Subcutaneous abdominal adipose tissue (tissue), 5 donors: Measurements from ENCODE around the gene NIN.

Experiments used
- H3K27ac ChIP-seq: one replicate; pipeline ENCODE4 v1.7.0; 2013; ENCODE audit warnings: low read depth, mild to moderate bottlenecking, inconsistent platforms, low read length, moderate library complexity
- H3K27me3 ChIP-seq, 5 donors: one replicate each; pipeline ENCODE4 v1.7.0; 2013; ENCODE audit warnings: low read length in 5 of 5, inconsistent platforms in 1 of 5; ENCODE audit not compliant: control insufficient read depth in 5 of 5, insufficient read depth in 4 of 5
- H3K36me3 ChIP-seq, 5 donors: one replicate each; pipeline ENCODE4 v1.7.0; 2013; ENCODE audit warnings: low read length in 5 of 5; ENCODE audit not compliant: control insufficient read depth in 5 of 5, insufficient read depth in 5 of 5
- H3K4me1 ChIP-seq, 5 donors: one replicate each; pipeline ENCODE4 v1.7.0; 2013; ENCODE audit warnings: low read length in 5 of 5, mild to moderate bottlenecking in 3 of 5, moderate library complexity in 1 of 5; ENCODE audit not compliant: control insufficient read depth in 5 of 5, insufficient read depth in 5 of 5
- H3K4me3 ChIP-seq, 5 donors: one replicate each; pipeline ENCODE4 v1.7.0; 2013; ENCODE audit warnings: low read length in 5 of 5, low read depth in 1 of 5
- H3K9ac ChIP-seq, 5 donors: one replicate each; pipeline ENCODE4 v1.7.0; 2013; ENCODE audit warnings: low read length in 5 of 5, mild to moderate bottlenecking in 4 of 5, moderate library complexity in 3 of 5
- H3K9me3 ChIP-seq, 5 donors: one replicate each; pipeline ENCODE4 v1.7.0; 2013; ENCODE audit warnings: low read length in 5 of 5; ENCODE audit not compliant: control insufficient read depth in 5 of 5
- donor health status: healthy.
- donor health status: healthy.
- donor health status: healthy.
- donor health status: healthy.
- donor health status: healthy.

Gene NIN

DNA sequence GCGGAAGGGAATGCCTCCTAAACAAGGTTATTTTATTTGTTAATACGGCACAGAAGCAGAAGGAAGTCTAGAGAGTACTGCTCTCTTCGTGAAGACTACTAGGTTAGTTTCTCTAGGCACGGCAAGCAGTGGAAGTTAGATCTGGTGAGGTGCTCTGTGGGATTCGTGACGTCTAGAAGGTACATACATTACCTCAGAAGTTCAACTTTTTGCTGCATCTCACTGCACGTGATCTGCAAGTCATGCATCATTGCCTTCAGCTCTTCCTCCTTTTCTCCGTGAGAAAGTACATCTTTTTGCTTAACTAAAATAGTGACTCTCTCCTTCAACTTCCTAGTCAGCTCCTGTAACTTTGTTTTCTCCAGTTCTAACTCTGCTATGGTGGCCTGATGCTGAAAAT is 74.7 kb downstream of the NIN start:
- H3K36me3 ChIP-seq: peaks cover 10 to 60% (median 39%) of the 10 kb centered on the region in 5 donors
- H3K9me3 ChIP-seq: no peaks in the 10 kb centered on the region

DNA sequence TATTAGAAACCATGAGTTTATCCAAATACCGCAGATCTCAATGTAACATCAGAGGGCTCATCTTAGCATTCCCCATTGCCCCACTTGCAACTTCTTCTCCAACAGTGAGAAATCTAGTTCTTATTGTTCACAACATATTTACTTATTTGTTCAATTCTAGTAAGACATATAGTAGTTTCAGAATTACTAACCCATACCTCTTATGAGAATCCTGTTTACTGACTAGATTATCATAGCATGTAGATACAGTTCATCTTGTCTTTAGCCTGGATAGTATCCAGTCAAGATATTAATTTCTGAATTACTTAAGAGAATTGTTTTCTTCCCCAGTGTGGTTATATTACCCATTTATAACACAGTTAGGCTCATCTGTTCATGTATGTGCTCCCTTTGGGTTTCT is 80.6 kb downstream of the NIN start:
- H3K4me3 ChIP-seq: no peak overlapping the region
- no peak overlapping the region for H3K9ac ChIP-seq
- no peaks in the 10 kb centered on the region for H3K9me3 ChIP-seq
- H3K27ac ChIP-seq: no peak overlapping the region
- no peaks in the 10 kb centered on the region for H3K27me3 ChIP-seq
- peaks cover 0 to 6% (median 0%) of the 10 kb centered on the region in 5 donors for H3K4me1 ChIP-seq
- peaks cover 14 to 57% (median 28%) of the 10 kb centered on the region in 5 donors for H3K36me3 ChIP-seq

More for the DNA sequence above, 74.7 kb downstream of the NIN start:
- H3K27me3 ChIP-seq: no peaks in the 10 kb centered on the region
- no peak overlapping the region for H3K27ac ChIP-seq
- no peak overlapping the region for H3K4me3 ChIP-seq
- H3K4me1 ChIP-seq: peaks cover 0 to 15% (median 13%) of the 10 kb centered on the region in 5 donors
- no peak overlapping the region for H3K9ac ChIP-seq

DNA sequence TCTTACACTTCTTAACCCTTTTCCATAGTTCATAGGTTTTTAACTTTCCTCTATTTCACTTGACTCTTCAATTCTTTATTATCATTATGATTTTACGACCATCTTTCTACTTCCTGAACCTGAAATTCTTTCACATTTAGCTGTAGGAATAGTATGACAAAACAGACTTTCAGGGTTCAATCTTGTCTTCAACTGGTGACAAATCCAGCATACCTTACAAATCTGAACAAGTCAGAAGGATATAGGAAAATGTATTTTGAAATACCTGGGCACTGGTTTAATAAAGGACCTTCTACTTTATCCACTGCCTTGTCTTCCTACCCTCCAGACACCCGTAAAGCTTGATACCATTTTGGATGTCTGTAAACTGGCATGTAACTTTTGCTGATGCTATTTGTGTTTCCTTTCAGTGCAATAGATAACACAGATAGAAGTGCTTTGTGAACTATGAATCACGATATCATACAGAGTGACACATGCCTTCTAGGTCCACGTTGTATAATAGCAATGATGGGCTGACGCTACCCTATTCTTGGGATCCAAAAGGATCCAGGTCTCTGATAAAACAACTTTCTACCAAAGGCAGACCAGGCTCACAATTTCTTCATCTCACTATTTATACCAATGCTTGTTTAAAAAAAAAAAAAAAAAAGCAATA is 85.4 kb downstream of the NIN start:
- Histone ChIP-seq H3K4me3 (no peak overlapping the region), H3K36me3 (peaks cover 15 to 63% (median 22%) of the 10 kb centered on the region in 5 donors), H3K9ac (no peak overlapping the region), H3K4me1 (peaks cover 0 to 11% (median 0%) of the 10 kb centered on the region in 5 donors), H3K9me3 (no peaks in the 10 kb centered on the region), H3K27ac (no peak overlapping the region), H3K27me3 (no peaks in the 10 kb centered on the region)

DNA sequence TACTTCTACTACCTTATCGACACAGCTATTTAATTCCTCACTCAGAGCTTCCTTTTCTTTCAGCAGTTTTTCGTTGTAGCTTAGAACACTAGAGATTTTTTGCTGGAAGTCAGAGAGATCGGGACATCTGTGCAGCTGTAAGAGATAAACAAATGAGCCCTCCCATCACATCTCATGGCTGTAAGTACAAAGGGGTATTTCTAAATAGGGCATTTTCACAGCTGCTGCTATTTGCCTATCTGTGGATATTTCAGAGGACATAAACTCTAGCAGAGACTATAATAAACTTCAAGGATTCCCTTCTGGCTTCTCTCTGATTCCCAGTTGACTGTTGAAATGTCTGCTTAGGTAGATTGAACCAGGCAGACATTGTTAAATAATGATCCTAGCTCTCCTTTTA is 86.7 kb downstream of the NIN start:
- Histone ChIP-seq H3K4me1 (peaks cover 0 to 11% (median 5%) of the 10 kb centered on the region in 5 donors), H3K27me3 (no peaks in the 10 kb centered on the region), H3K27ac (no peak overlapping the region), H3K36me3 (peaks cover 16 to 61% (median 23%) of the 10 kb centered on the region in 5 donors), H3K9ac (no peak overlapping the region), H3K9me3 (no peaks in the 10 kb centered on the region), H3K4me3 (no peak overlapping the region)

DNA sequence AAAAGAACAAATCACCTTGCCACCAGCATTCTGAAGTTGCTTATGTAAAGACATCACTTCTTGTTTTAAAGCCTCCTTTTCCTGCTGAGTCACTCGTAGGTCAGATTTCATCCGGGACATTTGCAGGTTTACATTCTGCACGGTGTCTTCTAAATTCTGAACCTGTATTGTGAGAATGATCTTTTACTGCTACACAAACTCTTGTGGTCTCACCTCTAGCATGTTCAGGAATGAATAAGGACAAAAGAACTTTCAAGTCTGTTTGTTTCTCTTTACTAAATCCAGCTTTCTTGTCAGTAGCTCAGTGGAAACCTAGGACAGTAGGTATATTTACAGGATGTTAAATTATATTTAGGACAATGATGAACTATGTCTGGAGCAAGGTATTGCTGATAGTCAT is 89.4 kb downstream of the NIN start:
- Histone ChIP-seq H3K36me3 (peaks cover 20 to 68% (median 34%) of the 10 kb centered on the region in 5 donors), H3K27me3 (no peaks in the 10 kb centered on the region), H3K4me1 (peaks cover 0 to 11% (median 5%) of the 10 kb centered on the region in 5 donors), H3K27ac (no peak overlapping the region), H3K9me3 (no peaks in the 10 kb centered on the region), H3K4me3 (no peak overlapping the region), H3K9ac (no peak overlapping the region)

DNA sequence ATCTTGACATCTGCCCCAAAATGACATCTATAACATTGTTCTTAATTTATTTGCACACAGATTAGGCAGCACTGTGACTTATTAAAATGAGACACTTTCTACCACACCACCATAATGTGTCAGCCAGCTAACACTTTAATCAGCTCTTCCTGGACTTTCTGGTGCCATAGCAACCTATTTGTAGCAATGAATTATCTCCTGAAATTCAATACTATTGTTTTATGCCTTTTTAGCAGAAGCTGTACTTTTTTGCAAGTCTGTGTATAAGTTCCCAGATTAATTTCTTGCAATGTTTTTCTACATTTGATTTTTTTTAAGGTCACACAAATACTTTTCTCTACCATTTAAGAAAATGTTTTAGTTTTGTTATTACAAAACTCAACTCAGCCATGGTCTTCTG is 90.1 kb downstream of the NIN start:
- Histone ChIP-seq H3K9me3 (no peaks in the 10 kb centered on the region), H3K9ac (no peak overlapping the region), H3K27ac (no peak overlapping the region), H3K4me1 (peaks cover 0 to 11% (median 5%) of the 10 kb centered on the region in 5 donors), H3K36me3 (peaks cover 18 to 61% (median 34%) of the 10 kb centered on the region in 5 donors), H3K4me3 (no peak overlapping the region), H3K27me3 (no peaks in the 10 kb centered on the region)

DNA sequence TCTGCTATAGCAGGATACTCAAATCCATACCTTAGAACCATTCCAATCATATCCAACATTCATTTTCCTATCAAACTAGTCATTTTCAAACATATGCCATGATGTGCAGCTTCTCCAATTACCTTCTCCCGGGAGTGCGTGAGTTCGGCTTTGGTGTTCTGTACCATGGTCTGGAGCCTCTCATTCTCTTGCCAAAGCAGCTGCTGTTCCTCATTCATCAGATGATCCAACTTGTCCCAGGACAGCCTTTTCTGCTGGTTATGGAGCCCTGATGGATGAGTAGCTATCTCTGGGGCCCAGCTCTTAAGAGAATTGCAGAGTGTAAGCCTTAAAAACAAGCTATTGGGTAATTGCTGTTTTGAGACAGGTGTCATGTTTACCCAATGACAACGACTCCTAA is 91.8 kb downstream of the NIN start:
- Histone ChIP-seq H3K9me3 (no peaks in the 10 kb centered on the region), H3K4me1 (peaks cover 0 to 12% (median 5%) of the 10 kb centered on the region in 5 donors), H3K27ac (peak overlapping the region; percentile 58), H3K36me3 (peaks cover 20 to 53% (median 37%) of the 10 kb centered on the region in 5 donors), H3K4me3 (no peak overlapping the region), H3K9ac (no peak overlapping the region), H3K27me3 (no peaks in the 10 kb centered on the region)

DNA sequence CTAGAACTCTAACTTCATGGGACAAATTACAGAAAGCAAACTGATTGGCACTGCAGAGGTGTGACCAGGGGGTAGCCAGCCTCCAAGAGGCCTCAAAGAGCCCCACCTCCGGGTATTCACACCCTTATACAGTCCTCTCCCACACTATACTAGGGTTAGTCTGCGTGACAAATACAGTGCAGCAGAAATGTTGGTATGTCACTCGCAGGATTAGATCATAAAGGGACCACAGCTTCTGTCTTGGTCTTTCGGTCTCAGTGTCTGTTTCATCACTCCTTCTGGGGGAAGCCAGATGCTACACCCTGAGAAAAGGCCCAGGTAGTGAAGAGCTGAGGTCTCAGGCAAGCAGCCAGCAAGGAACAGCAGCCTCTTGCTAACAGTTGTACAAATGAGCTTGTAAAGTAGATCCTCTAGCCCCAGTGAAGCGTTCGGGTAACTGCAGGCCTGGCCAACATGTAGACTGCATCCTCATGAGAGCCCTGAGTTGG is 94.0 kb downstream of the NIN start:
- no peak overlapping the region for H3K9ac ChIP-seq
- no peak overlapping the region for H3K4me3 ChIP-seq
- H3K9me3 ChIP-seq: no peaks in the 10 kb centered on the region
- H3K27ac ChIP-seq: no peak overlapping the region
- no peaks in the 10 kb centered on the region for H3K27me3 ChIP-seq
- peaks cover 16 to 48% (median 36%) of the 10 kb centered on the region in 5 donors for H3K36me3 ChIP-seq
- peaks cover 0 to 12% (median 0%) of the 10 kb centered on the region in 5 donors for H3K4me1 ChIP-seq

DNA sequence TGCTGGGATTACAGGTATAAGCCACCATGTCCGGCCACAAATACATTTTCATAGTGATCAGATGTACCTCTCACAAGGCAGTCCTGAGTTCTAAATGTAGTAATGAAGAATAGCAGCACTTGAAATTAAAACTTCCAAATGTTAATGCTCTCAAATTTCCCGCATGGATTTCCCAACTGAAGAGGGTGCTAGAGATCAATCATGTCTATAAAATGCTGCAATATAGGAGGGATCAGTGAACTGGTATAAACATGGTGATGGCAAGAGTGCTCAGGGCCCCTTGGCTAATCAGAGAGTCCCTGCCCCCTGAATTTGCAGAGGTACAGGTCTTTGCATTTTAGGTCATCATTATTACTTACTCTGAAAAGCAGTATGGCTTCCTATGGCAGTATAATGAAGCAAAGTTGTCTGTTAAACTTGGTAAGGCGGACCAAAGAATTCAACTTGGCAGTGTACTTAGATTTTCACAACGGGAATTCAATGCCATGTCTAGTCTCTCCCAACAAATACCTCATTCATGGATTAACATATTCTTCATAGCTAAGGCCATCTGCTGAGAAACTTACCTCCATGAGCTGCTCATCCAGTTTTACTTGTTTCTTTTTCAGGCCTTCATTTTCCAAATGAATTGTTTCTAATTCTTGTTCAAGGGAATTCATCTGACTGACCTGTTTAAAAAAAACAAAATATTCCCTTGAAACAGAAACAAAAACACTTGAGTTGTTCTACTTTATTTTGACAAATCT is 95.8 kb downstream of the NIN start:
- Histone ChIP-seq H3K9me3 (no peaks in the 10 kb centered on the region), H3K27ac (no peak overlapping the region), H3K27me3 (no peaks in the 10 kb centered on the region), H3K36me3 (peaks cover 14 to 51% (median 37%) of the 10 kb centered on the region in 5 donors), H3K9ac (no peak overlapping the region), H3K4me3 (no peak overlapping the region), H3K4me1 (peaks cover 0 to 12% (median 0%) of the 10 kb centered on the region in 5 donors)

DNA sequence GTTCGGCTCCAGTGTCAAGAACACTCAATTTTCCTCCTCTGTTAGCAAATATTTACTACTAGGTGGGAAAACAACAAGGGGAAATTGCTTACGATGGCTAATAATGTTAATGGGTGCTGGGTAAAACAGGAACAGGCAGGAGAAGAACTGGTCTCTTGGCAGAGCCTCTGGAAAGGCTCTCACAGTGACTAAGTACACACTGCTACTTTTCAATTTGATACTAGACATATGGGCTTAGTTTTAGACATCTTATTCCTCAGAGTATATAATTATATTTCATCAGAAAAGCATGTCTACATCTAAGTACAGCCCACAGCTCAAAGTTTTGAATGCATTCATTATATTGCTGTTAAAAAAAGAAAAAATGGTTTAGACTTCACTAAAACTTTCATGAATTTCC is 97.5 kb downstream of the NIN start:
- H3K27me3 ChIP-seq: no peaks in the 10 kb centered on the region
- H3K36me3 ChIP-seq: peaks cover 18 to 60% (median 46%) of the 10 kb centered on the region in 5 donors
- no peak overlapping the region for H3K27ac ChIP-seq
- H3K9ac ChIP-seq: no peak overlapping the region
- no peak overlapping the region for H3K4me3 ChIP-seq
- H3K9me3 ChIP-seq: no peaks in the 10 kb centered on the region
- peaks cover 0 to 4% (median 0%) of the 10 kb centered on the region in 5 donors for H3K4me1 ChIP-seq
